CD4-positive, alpha-beta T cell treated with Interleukin-15 for 4 hours (primary cell): ENCODE data around the gene RGS7BP.

ENCODE experiments used
- DNase-seq: peaks from one replicate; pipeline ENCODE4 v3.0.0-alpha.2; 2020; ENCODE audit warnings: low spot score

The RGS7BP gene

GRCh38 chr5:64505769-64506566 is at the start of gene RGS7BP:
Gene RGS7BP, plus strand, starts transcription at chr5:64506015. Its CDS starts 610 bp downstream, at chr5:64506625.
- DNase-seq: no peak

- DNase-seq: no peak
Observed at GRCh38 chr5:64457846-64458245, 48.0 kb upstream of the RGS7BP start.

DNA sequence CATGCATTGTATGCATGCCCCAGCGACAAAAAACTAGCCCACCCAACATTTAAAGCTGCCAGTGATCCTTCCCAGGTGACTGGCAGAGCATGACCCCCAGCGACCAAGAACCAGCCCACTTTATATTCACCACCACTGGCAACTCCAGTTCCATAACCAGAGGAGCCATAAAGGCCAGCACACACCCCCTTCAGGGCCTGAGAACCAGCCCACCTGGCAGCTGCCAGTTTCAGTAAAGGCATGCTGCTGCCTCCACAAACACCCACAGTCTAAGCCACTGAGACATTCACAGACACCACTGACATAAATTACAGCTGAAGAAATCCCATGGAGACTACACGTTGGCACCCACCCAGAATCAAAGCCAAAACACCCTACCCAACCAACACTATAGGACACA is 46.9 kb upstream of the RGS7BP start:
- DNase-seq: no peak

GRCh38 chr5:64462391-64462790 is 43.4 kb upstream of the RGS7BP start:
- no peak for DNase-seq

GRCh38 chr5:64486163-64486562 is 19.7 kb upstream of the RGS7BP start:
- no peak for DNase-seq

DNA sequence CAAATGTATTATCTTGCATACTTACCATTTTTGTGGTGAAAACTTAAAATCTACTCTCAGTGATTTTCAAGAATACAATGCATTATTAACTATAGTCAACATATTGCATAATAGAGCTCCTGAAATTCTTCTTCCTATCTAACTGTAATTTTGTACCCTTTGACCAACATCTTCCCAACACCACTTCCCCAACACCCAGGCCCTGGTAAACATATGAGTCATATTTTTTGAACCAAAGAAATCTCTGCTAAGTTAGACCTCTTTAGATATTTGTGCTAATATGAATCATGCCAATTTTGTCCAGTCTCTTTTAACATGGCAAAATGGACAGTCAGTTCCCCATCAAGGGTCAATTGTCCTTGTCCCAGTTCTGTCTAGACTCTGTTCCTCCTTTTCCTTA is 18.5 kb upstream of the RGS7BP start:
- no peak for DNase-seq

DNA sequence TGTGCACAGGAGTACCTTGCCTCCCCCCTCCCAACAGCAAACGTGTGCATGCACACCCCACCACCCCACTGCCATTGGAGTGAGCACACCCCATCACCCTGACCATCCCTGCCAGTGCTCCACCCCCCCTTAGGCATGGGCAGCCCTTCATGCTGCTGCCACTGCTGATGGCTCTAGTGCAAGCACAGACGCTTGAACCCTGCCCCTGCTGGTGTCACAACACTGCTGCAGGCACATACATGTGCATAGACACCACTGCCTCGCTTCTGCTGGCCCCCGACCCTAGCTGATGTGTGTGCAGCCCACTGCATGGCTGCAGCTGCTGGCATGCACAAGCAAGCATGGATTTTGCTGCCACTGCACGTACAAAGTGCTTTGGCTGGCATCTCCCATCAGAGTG is 16.0 kb upstream of the RGS7BP start:
- no peak for DNase-seq

DNA sequence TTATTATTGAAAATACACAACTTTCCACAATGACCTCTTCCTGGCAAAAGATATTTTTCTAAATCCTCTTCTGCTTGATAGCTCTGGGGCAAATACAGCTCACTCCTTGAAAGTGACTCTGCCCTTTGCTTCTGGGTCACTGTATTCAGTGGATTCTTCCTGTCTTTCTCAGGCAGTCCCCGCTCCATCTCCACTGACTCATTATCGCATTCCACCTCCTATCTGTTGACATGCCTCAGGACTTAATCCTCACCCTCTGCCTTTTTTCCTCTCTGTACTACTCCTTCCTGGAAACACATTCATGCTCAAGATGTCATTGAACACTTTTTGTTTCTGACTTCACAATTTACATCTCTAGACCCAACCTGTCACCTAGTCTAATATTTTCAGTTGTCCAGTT is 8.4 kb upstream of the RGS7BP start:
- no peak for DNase-seq

DNA sequence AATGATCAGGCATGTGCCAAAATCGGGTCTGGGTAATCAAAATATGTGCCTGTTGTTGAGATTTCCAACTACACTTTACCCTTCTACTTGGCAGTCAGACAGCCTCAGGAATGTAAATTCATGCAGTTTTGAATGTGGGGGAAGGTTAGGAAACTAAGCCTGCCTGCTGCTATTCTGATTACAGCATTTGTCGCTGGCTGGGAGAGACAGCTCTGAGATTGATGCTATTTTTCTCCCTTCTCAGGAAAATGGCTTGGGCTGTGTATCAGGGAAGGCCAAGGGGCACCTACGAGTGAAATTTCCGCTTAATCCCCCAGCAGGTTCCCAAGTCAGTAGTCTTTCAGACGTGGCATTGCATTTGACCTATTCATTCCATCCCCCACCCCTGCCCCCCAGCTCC is 3.6 kb upstream of the RGS7BP start:
- DNase-seq: no peak

DNA sequence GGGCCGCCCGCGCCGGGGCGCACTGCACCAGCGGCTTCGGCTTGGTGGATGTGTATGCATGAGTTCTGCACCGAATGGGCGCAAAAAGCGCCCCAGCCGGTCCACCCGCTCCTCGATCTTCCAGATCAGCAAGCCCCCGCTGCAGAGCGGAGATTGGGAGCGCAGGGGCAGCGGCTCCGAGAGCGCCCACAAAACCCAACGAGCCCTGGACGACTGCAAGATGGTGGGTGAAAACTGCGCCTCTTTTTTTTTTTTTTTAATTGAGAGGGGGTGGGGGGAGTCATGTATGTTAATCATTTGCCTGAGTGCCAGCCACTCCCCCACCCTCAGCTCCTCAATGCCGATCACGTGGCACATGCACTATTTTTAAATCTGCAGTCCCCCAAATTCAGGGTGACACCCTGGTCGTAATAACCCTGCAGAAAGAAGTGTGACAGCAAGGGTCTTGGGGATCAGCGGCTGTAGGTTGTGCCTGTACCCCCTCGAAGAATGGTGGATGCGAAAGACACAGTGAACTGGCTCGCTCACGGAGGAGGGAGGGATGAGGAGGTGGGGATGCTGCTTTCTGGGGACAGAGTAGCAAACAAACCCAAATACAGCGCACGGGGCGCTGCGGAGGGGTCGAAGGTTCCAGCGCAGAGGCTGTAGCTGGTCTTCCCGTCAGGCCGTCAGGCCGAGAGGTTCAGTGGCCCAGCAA is 900 bp downstream of the RGS7BP start:
- DNase-seq: no peak

DNA sequence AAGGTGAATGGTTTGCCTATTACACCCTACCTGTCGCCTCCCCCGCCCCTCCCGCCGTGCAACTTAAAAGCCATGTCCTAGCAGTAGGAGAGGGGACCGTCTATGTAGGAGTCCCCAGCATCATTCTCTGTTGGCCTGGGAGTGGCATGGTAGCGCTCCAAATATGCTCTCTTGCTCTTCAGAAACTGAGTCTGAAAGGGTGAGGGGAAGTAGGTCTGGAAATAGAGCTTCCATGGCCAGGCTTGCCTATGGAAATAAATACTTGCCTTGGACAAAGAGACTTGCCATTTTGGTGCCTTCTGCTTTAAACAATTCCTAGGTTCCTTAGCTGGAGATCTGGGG is 1.4 kb downstream of the RGS7BP start:
- DNase-seq: no peak

- DNase-seq: no peak
Observed at GRCh38 chr5:64509828-64510227, 4.0 kb downstream of the RGS7BP start.

- DNase-seq: no peak
Observed at GRCh38 chr5:64513492-64513891, 7.7 kb downstream of the RGS7BP start.

DNA sequence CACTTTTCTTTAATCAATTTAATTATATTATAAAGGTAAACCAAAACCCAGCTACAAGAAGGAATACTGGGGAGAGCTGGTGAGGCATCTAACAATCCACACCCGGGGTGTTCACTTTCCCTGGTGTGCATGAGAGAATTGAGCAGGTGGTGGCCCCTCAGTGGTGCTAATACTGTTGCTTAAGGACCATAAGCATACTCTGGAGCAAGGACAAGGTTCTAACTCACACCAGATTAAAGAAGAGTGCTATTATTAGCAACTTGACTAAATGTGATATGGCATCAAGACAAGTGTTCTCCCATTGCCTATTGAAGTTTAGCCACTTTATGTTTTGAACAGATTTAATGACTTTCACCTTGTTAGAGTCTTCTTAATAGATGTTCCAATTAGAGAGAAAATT is 8.8 kb downstream of the RGS7BP start:
- DNase-seq: no peak

- no peak for DNase-seq
Observed at GRCh38 chr5:64516216-64516615, 10.4 kb downstream of the RGS7BP start.

- no peak for DNase-seq
Observed at GRCh38 chr5:64518793-64519192, 13.0 kb downstream of the RGS7BP start.

DNA sequence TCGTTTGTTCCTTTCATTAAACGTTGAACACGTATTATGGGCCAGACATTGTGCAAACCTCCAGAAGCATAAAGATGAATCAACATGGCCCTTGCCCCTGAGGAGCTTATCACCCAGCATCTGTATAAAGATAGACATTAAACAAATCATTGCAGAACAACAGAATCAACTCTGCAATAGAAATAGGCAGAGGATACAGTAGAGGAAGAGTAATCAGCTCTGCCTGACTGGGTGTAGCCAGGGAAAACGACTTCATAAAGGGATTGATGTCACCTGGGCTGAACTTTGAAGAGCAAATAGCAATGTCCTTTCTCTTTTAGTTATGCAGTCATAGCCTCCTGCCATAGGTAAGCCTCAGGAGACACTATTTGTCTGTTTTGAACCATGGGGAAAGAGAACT is 13.4 kb downstream of the RGS7BP start:
- no peak for DNase-seq

GRCh38 chr5:64526734-64527439 is 21.1 kb downstream of the RGS7BP start:
- DNase-seq: no peak

DNA sequence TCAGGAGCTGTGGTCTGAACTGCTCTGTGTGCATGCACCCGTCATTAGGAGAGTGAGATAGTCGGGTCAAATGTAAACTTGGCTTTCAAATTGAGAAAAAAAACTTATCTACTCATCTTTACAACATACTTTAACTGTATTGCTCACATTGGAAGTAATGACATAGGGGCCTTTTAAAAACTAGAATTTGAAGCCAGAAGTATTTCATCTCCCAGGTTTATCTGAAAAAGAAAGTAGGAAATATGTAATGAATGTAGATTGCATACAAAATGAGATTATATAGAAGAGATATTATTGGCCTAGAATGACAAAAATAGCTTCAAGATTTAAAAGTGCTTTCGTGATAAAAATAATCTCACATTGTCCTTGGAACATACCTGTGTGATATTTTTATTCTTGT is 24.3 kb downstream of the RGS7BP start:
- no peak for DNase-seq

GRCh38 chr5:64532212-64532611 is 26.4 kb downstream of the RGS7BP start:
- no peak for DNase-seq

- no peak for DNase-seq
Observed at GRCh38 chr5:64532657-64533056, 26.8 kb downstream of the RGS7BP start.

DNA sequence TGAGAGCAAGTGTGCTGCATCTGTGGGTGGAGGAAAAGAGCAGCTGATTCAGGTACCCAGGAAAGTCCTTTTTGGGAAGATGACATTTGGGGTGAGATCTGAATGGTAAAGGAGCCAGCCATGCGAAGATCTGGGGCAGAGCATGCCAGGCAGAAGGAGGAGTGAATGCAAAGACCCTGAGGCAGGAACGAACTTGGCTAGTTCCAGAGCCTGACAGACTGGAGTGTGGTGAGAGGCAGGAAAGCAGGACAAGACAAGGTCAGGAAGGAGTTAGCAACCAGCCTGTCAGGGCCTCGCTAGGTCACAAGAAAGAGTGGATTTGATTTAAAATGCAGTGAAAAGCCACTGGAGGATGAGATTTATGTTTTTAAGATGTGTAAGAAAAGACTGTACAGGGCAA is 28.2 kb downstream of the RGS7BP start:
- DNase-seq: no peak

GRCh38 chr5:64557911-64558310 is 52.1 kb downstream of the RGS7BP start:
- DNase-seq: no peak
